Ascending aorta (tissue), 2 donors: ENCODE measurements around the gene PTGIR. TPM values are rescaled to one million over a fixed set of nuclear protein-coding genes. Genes with fewer than 3 reads are reported as not detected.

Source experiments
- DNase-seq, 2 donors: peaks; one replicate each; pipeline ENCODE4 v3.0.0-alpha.2; 2019; ENCODE audit warnings: low spot score in 2 of 2
- H3K27ac ChIP-seq, 2 donors: fragments of 200-600 bp; sonication (generic); one replicate each; pipeline ENCODE4 v1.5.1; 2016 to 2017; ENCODE audit warnings: mild to moderate bottlenecking in 1 of 2
- H3K27me3 ChIP-seq: fragments of 200-600 bp; sonication (generic); one replicate; pipeline ENCODE4 v1.5.1; 2017
- H3K36me3 ChIP-seq, 2 donors: fragments of 200-600 bp; sonication (generic); one replicate each; pipeline ENCODE4 v1.5.1; 2016
- H3K4me1 ChIP-seq, 2 donors: fragments of 200-600 bp; sonication (generic); one replicate each; pipeline ENCODE4 v1.5.1; 2016 to 2017; ENCODE audit warnings: mild to moderate bottlenecking in 1 of 2
- H3K4me3 ChIP-seq, 2 donors: fragments of 200-600 bp; sonication (generic); one replicate each; pipeline ENCODE4 v1.5.1; 2016 to 2017; ENCODE audit warnings: mild to moderate bottlenecking in 1 of 2
- H3K9me3 ChIP-seq, 2 donors: fragments of 200-600 bp; sonication (generic); one replicate each; pipeline ENCODE4 v1.5.1; 2016
- CTCF ChIP-seq, 3 experiments: fragments of 200-600 bp in 2 of 3; fragments of 450-650 bp in 1 of 3; sonication (generic) in 2 of 3; IDR thresholded peaks; one replicate each; pipeline ENCODE4 v1.5.1; 2016 to 2019; ENCODE audit warnings: antibody characterized with exemption in 3 of 3, mild to moderate bottlenecking in 1 of 3, moderate library complexity in 1 of 3
- intact Hi-C: fragments of 100-400 bp; cut with DNase I; formaldehyde crosslinking; loops from one replicate; pipeline ENCODE4 v1.15.1; 2023
- total RNA-seq: library from RNA; depleted of rRNA; stranded (reverse); fragments of >200 nt; gene quantifications from one replicate; pipeline ENCODE4 v1.1.0, GENCODE V29; 2016

The PTGIR gene
- total RNA-seq, 1 donor from 2014 or later: 120 TPM

GRCh38 chr19:46644720-46645119, 19.8 kb upstream of the PTGIR start:
- Histone ChIP-seq H3K4me1 (peaks cover 17 to 21% of the 10 kb centered on the region in 2 donors), H3K36me3 (peaks cover 14 to 19% of the 10 kb centered on the region in 2 donors), H3K4me3 (no peak overlapping the region), H3K9me3 (no peaks in the 10 kb centered on the region), H3K27me3 (no peaks in the 10 kb centered on the region), H3K27ac (peak overlapping the region; percentile 79 to 81)
- peak in 1 of 2 donors; percentile 84 for DNase-seq
- intact Hi-C loops: no loop called here
- no peak for TF ChIP-seq CTCF (IDR thresholded peaks at IDR 0.05)

DNA sequence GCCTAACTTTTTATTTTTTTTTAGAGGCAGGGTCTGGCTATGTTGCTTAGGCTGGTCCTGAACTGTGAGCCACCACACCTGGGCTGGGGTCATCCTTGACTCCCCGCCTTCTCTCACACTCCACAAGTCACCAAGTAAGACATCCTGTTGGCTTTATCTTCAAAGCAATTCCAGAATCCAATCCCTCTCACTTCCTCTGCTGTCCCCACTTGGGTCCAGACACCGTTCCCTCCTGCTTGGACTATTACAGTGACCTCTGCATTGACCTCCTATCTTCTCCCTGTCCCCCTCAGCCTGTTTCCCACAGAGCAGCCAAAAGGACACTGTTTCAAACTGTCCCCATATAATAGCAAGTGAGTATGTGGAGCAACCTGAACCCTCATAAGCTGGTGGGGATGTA, 15.8 kb upstream of the PTGIR start:
- no peak for TF ChIP-seq CTCF (IDR thresholded peaks at IDR 0.05)
- H3K36me3 ChIP-seq: no peaks in the 10 kb centered on the region
- no peaks in the 10 kb centered on the region for H3K9me3 ChIP-seq
- H3K4me3 ChIP-seq: peak overlapping the region in 1 of 2 donors; percentile 85
- peaks cover 18 to 24% of the 10 kb centered on the region in 2 donors for H3K4me1 ChIP-seq
- intact Hi-C loops: no loop called here
- DNase-seq: no peak
- peak overlapping the region; percentile 86 to 99 for H3K27ac ChIP-seq
- no peaks in the 10 kb centered on the region for H3K27me3 ChIP-seq

- Histone ChIP-seq H3K36me3 (no peaks in the 10 kb centered on the region), H3K9me3 (no peaks in the 10 kb centered on the region), H3K27ac (peak overlapping the region; percentile 86 to 99), H3K4me3 (peak overlapping the region; percentile 53 to 85), H3K4me1 (peaks cover 15 to 22% of the 10 kb centered on the region in 2 donors), H3K27me3 (no peaks in the 10 kb centered on the region)
- peak; percentile 38 to 81 for DNase-seq
- TF ChIP-seq CTCF (IDR thresholded peaks at IDR 0.05): no peak
- intact Hi-C loops: no loop called here
Observed at GRCh38 chr19:46639358-46640182, 14.7 kb upstream of the PTGIR start.

- no peak for DNase-seq
- Histone ChIP-seq H3K36me3 (no peaks in the 10 kb centered on the region), H3K4me1 (peaks cover 16 to 17% of the 10 kb centered on the region in 2 donors), H3K27ac (no peak overlapping the region), H3K27me3 (no peaks in the 10 kb centered on the region), H3K4me3 (no peak overlapping the region), H3K9me3 (no peaks in the 10 kb centered on the region)
- TF ChIP-seq CTCF (IDR thresholded peaks at IDR 0.05): no peak
- intact Hi-C loops: no loop called here
Observed at GRCh38 chr19:46637224-46637623, 12.3 kb upstream of the PTGIR start.

- peak within 1 kb of the TSS in 1 of 2 donors; percentile 65 for H3K4me3 ChIP-seq
- H3K36me3 ChIP-seq: no peaks in the 10 kb centered on the region
- H3K27me3 ChIP-seq: no peaks in the 10 kb centered on the region
- H3K4me1 ChIP-seq: peaks cover 16 to 17% of the 10 kb centered on the region in 2 donors
- TF ChIP-seq CTCF (IDR thresholded peaks at IDR 0.05): no peak
- DNase-seq: no peak
- H3K9me3 ChIP-seq: no peaks in the 10 kb centered on the region
- no peak within 1 kb of the TSS for H3K27ac ChIP-seq
- intact Hi-C loops: no loop called here
Observed at GRCh38 chr19:46635920-46636761, 11.3 kb upstream of the PTGIR start, which contains the start of gene GNG8. TSS of gene GNG8 (minus strand) at chr19:46636202. CDS start at chr19:46634682, 1,520 bp downstream.
